NT2/D1 (cell line): ENCODE data around the gene RAB11FIP3.

ENCODE experiments used
- DNase-seq: peaks from one replicate; pipeline ENCODE4 v3.0.0-alpha.2; 2011; ENCODE audit warnings: low read depth, low spot score
- H3K27me3 ChIP-seq: 2 replicates; pipeline ENCODE4 v1.6.0; 2011; ENCODE audit warnings: mild to moderate bottlenecking; ENCODE audit not compliant: insufficient read length, insufficient read depth
- H3K36me3 ChIP-seq: 2 replicates; pipeline ENCODE4 v1.6.1; 2011; ENCODE audit warnings: mild to moderate bottlenecking, low read length, mixed read lengths; ENCODE audit not compliant: insufficient read depth, insufficient read length
- H3K4me1 ChIP-seq: 2 replicates; pipeline ENCODE4 v1.5.1; 2011; ENCODE audit not compliant: insufficient read depth, insufficient read length
- H3K4me3 ChIP-seq: 2 replicates; pipeline ENCODE4 v1.5.1; 2011; ENCODE audit warnings: low read depth; ENCODE audit not compliant: insufficient read length
- H3K9ac ChIP-seq: 2 replicates; pipeline ENCODE4 v1.6.0; 2011; ENCODE audit warnings: low read depth; ENCODE audit not compliant: insufficient read length
- H3K9me3 ChIP-seq: 2 replicates; pipeline ENCODE4 v1.5.1; 2011; ENCODE audit warnings: mild to moderate bottlenecking, low read length; ENCODE audit not compliant: insufficient read depth
- SUZ12 ChIP-seq: IDR thresholded peaks from 2 replicates; pipeline ENCODE4 v1.6.1; 2011; ENCODE audit not compliant: insufficient read length, insufficient read depth; ENCODE audit errors: extremely low read depth
- YY1 ChIP-seq: IDR thresholded peaks from 2 replicates; pipeline ENCODE4 v1.6.1; 2011; ENCODE audit not compliant: insufficient read length, insufficient read depth
- ZNF274 ChIP-seq: IDR thresholded peaks from 2 replicates; pipeline ENCODE4 v1.6.1; 2011; ENCODE audit warnings: mild to moderate bottlenecking, low read depth, low read length

Gene RAB11FIP3

GRCh38 chr16:496097-496886 lies 70.8 kb downstream of the RAB11FIP3 start:
- no peak overlapping the region for H3K9ac ChIP-seq
- no peak for DNase-seq
- H3K27me3 ChIP-seq = no peaks in the 10 kb centered on the region
- H3K4me1 ChIP-seq = peaks cover 22% of the 10 kb centered on the region
- H3K9me3 ChIP-seq = no peaks in the 10 kb centered on the region
- no peak for TF ChIP-seq ZNF274
- TF ChIP-seq SUZ12 = no peak
- no peak for TF ChIP-seq YY1
- H3K36me3 ChIP-seq = peaks cover 20% of the 10 kb centered on the region
- H3K4me3 ChIP-seq = no peak overlapping the region

- no peak for DNase-seq
- Histone ChIP-seq H3K9ac (no peak overlapping the region), H3K36me3 (peaks cover 20% of the 10 kb centered on the region), H3K27me3 (no peaks in the 10 kb centered on the region), H3K4me1 (peaks cover 17% of the 10 kb centered on the region), H3K9me3 (no peaks in the 10 kb centered on the region), H3K4me3 (no peak overlapping the region)
- TF ChIP-seq SUZ12 (no peak), YY1 (no peak), ZNF274 (no peak)
Measured at GRCh38 chr16:497258-497657, 71.8 kb downstream of the RAB11FIP3 start.

GRCh38 chr16:499924-500323 lies 74.5 kb downstream of the RAB11FIP3 start:
- H3K4me3 ChIP-seq = no peak overlapping the region
- TF ChIP-seq YY1 = no peak
- no peak for TF ChIP-seq SUZ12
- TF ChIP-seq ZNF274 = no peak
- H3K4me1 ChIP-seq = peaks cover 21% of the 10 kb centered on the region
- peaks cover 23% of the 10 kb centered on the region for H3K36me3 ChIP-seq
- no peak for DNase-seq
- no peak overlapping the region for H3K9ac ChIP-seq
- no peaks in the 10 kb centered on the region for H3K27me3 ChIP-seq
- H3K9me3 ChIP-seq = no peaks in the 10 kb centered on the region

GRCh38 chr16:500709-501108 lies 75.3 kb downstream of the RAB11FIP3 start:
- Histone ChIP-seq H3K4me3 (no peak overlapping the region), H3K4me1 (peaks cover 17% of the 10 kb centered on the region), H3K27me3 (no peaks in the 10 kb centered on the region), H3K36me3 (peaks cover 31% of the 10 kb centered on the region), H3K9ac (no peak overlapping the region), H3K9me3 (no peaks in the 10 kb centered on the region)
- TF ChIP-seq YY1 (no peak), ZNF274 (no peak), SUZ12 (no peak)
- DNase-seq = no peak

GRCh38 chr16:502179-502943 lies 76.9 kb downstream of the RAB11FIP3 start:
- H3K36me3 ChIP-seq = peaks cover 39% of the 10 kb centered on the region
- TF ChIP-seq ZNF274 (no peak), SUZ12 (no peak), YY1 (no peak)
- DNase-seq = no peak
- H3K4me3 ChIP-seq = no peak overlapping the region
- H3K9ac ChIP-seq = no peak overlapping the region
- no peaks in the 10 kb centered on the region for H3K9me3 ChIP-seq
- H3K4me1 ChIP-seq = peaks cover 12% of the 10 kb centered on the region
- H3K27me3 ChIP-seq = no peaks in the 10 kb centered on the region

- H3K4me3 ChIP-seq = no peak overlapping the region
- H3K4me1 ChIP-seq = peaks cover 12% of the 10 kb centered on the region
- no peak for DNase-seq
- no peaks in the 10 kb centered on the region for H3K9me3 ChIP-seq
- H3K36me3 ChIP-seq = peaks cover 32% of the 10 kb centered on the region
- no peaks in the 10 kb centered on the region for H3K27me3 ChIP-seq
- TF ChIP-seq SUZ12 (no peak), YY1 (no peak)
- H3K9ac ChIP-seq = no peak overlapping the region
Measured at GRCh38 chr16:503150-504071, 78.0 kb downstream of the RAB11FIP3 start.
